ENCODE results near the gene TRMT2A. TPM values are rescaled to one million over a fixed set of nuclear protein-coding genes. Genes with fewer than 3 reads are reported as not detected.

Gene TRMT2A
- total RNA-seq, 1 donor from 2014 or later, result 111 TPM

- intact Hi-C loops (cut with micrococcal nuclease), result no loop called here
These were observed 8.9 kb downstream of the TRMT2A start for GRCh38 chr22:20107951-20108756.

- intact Hi-C loops (cut with micrococcal nuclease), result no loop called here
These were observed 9.5 kb downstream of the TRMT2A start for GRCh38 chr22:20107471-20107901.

GRCh38 chr22:20106849-20107237 is 10.2 kb downstream of the TRMT2A start:
- intact Hi-C loops (cut with micrococcal nuclease), result no loop called here

- intact Hi-C loops (cut with micrococcal nuclease), result no loop called here
These were observed 10.7 kb downstream of the TRMT2A start for GRCh38 chr22:20106205-20106848.

- intact Hi-C loops (cut with micrococcal nuclease), result no loop called here
These were observed 11.4 kb downstream of the TRMT2A start for GRCh38 chr22:20105456-20106204.

- intact Hi-C loops (cut with micrococcal nuclease), result no loop called here
These were observed 14.7 kb downstream of the TRMT2A start for GRCh38 chr22:20102203-20102780.

GRCh38 chr22:20101638-20102037 is 15.4 kb downstream of the TRMT2A start:
- intact Hi-C loops (cut with micrococcal nuclease), result no loop called here

- intact Hi-C loops (cut with micrococcal nuclease), result no loop called here
These were observed 17.8 kb downstream of the TRMT2A start for GRCh38 chr22:20099099-20099711.

- intact Hi-C loops (cut with micrococcal nuclease), result no loop called here
These were observed 20.2 kb downstream of the TRMT2A start for GRCh38 chr22:20096574-20097420.

GRCh38 chr22:20095521-20095920 is 21.5 kb downstream of the TRMT2A start:
- intact Hi-C loops (cut with micrococcal nuclease), result no loop called here

GRCh38 chr22:20094197-20094807 is 22.7 kb downstream of the TRMT2A start:
- intact Hi-C loops (cut with micrococcal nuclease), result no loop called here

GRCh38 chr22:20093418-20094196 is 23.4 kb downstream of the TRMT2A start:
- intact Hi-C loops (cut with micrococcal nuclease), result no loop called here

GRCh38 chr22:20092477-20092854 is 24.6 kb downstream of the TRMT2A start:
- intact Hi-C loops (cut with micrococcal nuclease), result no loop called here

- intact Hi-C loops (cut with micrococcal nuclease), result no loop called here
These were observed 25.1 kb downstream of the TRMT2A start for GRCh38 chr22:20091690-20092476.

- intact Hi-C loops (cut with micrococcal nuclease), result no loop called here
These were observed 26.2 kb downstream of the TRMT2A start for GRCh38 chr22:20090730-20091240.

GRCh38 chr22:20089977-20090729 is 26.9 kb downstream of the TRMT2A start:
- intact Hi-C loops (cut with micrococcal nuclease), result no loop called here

- intact Hi-C loops (cut with micrococcal nuclease), result no loop called here
These were observed 27.6 kb downstream of the TRMT2A start for GRCh38 chr22:20089226-20089976.

Data from T-helper 1 cell treated with Interleukin-12 subunit alpha and Interleukin-12 subunit beta and Interleukin-4 antibody, amounts not matched to agents 30 ng/mL and 1 ng/mL, for 36 hours (primary cell).